Measurements from ENCODE around the gene FXYD3. TPM values are rescaled to one million over a fixed set of nuclear protein-coding genes. Genes with fewer than 3 reads are reported as not detected.
"Not testable (repeated sequence)": the region's sequence is repeated elsewhere in the genome, so short reads cannot be mapped to it uniquely, and the experiment has no call there.

Gene FXYD3
- total RNA-seq, 1 donor from 2014 or later: 24.1 TPM

GRCh38 chr19:35149463-35149862, 33.8 kb downstream of the FXYD3 start:
- DNase-seq (ENCODE audit: low spot score): no peak
- intact Hi-C loops (cut with DNase I): loop anchor here (10.0 kb wide), 1 partner anchor 565 kb away; the partner anchor contains the start of gene KMT2B
- no peak for ATAC-seq

DNA sequence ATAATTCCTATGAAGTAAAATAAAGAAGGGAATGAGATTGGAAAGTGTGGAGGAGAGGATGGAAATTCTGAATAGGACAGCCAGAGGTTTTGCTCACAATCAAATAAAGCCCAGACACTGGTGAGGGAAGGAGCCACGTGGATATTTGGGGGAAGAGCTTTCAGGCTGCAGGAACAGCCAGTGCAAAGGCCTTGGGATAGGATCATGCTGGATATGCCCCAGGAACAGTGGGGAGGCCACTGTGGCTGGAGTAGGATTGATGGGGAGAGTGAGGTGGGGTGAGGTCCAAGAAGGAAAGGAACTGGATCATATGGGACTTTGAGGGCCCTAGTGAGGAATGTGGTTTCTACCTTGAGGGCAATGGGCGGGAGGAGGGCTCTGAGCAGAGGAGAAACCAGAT, 34.8 kb downstream of the FXYD3 start:
- intact Hi-C loops (cut with DNase I): no loop called here
- ATAC-seq: no peak
- DNase-seq (ENCODE audit: low spot score): no peak

DNA sequence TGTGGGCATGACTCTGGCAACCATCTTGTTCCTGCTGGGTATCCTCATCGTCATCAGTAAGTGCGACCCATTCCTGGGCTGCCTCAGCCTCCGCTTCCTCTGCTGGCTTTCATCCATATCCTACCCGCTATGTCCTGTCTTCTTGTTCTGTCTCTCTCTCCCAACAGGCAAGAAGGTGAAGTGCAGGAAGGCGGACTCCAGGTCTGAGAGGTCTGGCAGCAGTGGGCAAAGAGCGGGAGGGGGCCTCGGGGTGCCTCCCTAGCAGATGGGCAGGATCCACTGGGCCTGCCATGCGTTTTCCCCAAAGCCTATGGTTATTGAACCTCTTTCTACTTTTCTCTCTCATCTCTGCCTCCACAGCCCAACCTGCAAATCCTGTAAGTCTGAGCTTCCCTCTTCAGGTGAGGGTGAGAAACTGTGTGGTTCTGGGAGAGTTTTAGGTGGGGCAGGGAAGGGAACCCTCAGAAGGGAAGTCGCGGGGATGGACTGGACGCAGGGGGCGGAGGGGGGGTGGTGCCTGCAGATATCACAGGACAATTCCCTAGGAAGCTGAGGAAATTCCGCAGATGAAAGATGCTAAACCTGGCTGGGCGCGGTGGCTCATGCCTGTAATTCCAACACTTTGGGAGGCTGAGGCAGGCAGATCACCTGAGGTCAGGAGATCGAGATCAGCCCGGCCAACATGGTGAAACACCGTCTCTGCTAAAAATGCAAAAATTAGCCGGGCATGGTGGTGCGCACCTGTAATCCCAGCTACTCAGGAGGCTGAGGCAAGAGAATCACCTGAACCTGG, 35.8 kb downstream of the FXYD3 start:
- intact Hi-C loops (cut with DNase I): no loop called here
- ATAC-seq (no peak), DNase-seq (ENCODE audit: low spot score) (no peak)

DNA sequence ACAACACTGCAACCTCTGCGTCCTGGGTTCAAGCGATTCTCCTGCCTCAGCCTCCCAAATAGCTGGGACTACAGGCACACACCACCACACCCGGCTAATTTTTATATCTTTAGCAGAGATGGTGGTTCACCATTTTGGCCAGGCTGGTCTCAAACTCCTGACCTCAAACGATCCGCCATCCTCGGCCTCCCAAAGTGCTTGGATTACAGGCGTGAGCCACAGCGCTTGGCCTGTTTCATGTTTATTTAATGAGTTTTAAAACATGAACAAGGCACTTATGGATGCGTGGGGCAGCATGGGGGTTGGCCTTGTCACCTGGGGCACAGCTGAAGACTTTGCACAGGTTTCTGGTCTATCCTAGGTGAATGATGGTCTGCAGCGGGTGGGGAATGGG, 37.5 kb downstream of the FXYD3 start:
- DNase-seq (ENCODE audit: low spot score); ATAC-seq; intact Hi-C loops (cut with DNase I): not testable (repeated sequence)

GRCh38 chr19:35153701-35154524, 38.3 kb downstream of the FXYD3 start:
- intact Hi-C loops (cut with DNase I): no loop called here
- no peak for DNase-seq (ENCODE audit: low spot score)
- ATAC-seq: peak; percentile 29

DNA sequence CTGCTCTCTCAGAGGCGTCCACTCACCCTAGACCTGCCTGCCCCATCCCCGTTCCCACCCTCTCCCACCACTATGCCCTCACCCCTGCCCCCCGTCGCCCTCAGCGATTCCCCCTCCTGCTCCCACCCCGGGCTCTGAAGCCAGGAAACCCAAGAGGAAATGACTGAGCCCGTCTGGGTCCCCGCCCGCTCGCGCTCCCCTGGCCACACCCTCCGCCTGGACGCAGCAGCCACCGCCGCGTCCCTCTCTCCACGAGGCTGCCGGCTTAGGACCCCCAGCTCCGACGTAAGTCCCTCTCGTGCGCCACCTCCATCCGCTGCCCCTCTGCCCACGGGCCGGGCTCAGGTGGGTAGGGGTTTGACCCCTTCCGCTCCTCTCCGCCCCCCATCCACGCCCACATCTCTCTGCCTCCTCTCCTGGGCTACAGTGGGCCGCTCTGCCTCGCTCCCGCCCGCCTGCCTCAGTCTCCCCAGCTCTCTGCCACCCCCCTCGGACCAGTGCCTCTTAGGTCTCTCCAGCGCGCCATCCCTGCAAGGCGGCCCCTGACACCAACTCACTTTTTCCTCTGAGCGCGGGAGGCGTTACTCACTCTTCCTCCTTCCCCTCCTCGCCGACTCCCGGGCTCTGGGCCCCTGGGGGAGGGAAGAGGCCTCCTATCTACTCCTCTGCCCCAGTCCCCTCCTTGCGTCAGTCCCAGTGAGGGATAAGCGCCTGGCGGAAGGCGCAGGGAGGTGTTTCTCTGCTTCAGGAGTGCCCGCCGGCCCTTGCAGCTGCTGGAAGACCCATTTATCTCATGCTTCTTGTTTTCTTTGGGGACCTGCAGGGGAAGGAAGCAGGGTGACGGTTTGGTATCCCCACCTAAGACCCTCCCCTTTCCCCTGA, 39.1 kb downstream of the FXYD3 start, which contains the start of gene FXYD5:
Gene FXYD5, plus strand, starts transcription at position 211 of the 882 bp plus-strand sequence. CDS start 816 bp downstream, outside the sequence.
- ATAC-seq (peak; percentile 84), DNase-seq (ENCODE audit: low spot score) (peak; percentile 77)
- intact Hi-C loops (cut with DNase I): no loop called here

DNA sequence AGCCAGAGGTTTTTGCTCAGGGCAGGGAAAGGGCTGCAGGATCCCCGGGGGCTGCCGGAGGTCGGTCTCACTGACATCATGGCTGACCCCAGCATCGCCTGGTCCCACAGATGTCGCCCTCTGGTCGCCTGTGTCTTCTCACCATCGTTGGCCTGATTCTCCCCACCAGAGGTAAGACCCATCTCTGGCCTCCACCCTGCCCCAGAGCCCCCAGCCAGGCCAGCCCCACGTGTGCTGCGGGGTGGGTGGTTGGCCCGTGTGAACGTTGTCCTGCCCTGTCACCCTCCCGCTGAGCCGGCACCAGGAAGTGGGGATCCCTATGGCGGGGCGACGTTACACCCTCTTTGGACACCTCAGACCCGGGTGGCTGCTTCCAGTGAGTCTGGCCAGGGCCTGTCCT, 39.8 kb downstream of the FXYD3 start:
- intact Hi-C loops (cut with DNase I): no loop called here
- no peak for DNase-seq (ENCODE audit: low spot score)
- ATAC-seq: peak; percentile 27

GRCh38 chr19:35155981-35156672, 40.5 kb downstream of the FXYD3 start:
- no peak for DNase-seq (ENCODE audit: low spot score)
- intact Hi-C loops (cut with DNase I): no loop called here
- no peak for ATAC-seq

GRCh38 chr19:35156673-35157014, 41.0 kb downstream of the FXYD3 start:
- intact Hi-C loops (cut with DNase I): no loop called here
- ATAC-seq (no peak), DNase-seq (ENCODE audit: low spot score) (no peak)

- ATAC-seq (no peak), DNase-seq (ENCODE audit: low spot score) (no peak)
- intact Hi-C loops (cut with DNase I): no loop called here
These were observed 41.8 kb downstream of the FXYD3 start for GRCh38 chr19:35157431-35157830.

DNA sequence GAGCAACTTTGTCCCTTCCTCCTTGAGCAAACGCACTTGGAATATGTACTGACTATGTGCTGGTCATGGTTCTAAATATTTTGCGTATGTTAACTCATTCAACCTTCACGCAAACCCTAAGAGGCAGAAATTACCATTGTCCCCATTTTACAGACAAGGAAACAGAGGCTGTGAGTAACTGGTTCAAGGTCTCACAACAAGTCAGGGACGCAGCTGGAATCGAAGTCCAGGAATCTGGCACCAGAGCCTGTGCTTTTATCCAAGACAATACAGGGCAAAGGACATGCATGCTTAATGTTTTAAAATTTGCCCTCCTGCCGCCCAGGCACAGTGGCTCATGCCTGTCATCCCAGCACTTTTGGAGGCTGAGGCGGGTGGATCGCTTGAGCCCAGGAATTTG, 44.0 kb downstream of the FXYD3 start:
- DNase-seq (ENCODE audit: low spot score) (no peak), ATAC-seq (no peak)
- intact Hi-C loops (cut with DNase I): no loop called here

DNA sequence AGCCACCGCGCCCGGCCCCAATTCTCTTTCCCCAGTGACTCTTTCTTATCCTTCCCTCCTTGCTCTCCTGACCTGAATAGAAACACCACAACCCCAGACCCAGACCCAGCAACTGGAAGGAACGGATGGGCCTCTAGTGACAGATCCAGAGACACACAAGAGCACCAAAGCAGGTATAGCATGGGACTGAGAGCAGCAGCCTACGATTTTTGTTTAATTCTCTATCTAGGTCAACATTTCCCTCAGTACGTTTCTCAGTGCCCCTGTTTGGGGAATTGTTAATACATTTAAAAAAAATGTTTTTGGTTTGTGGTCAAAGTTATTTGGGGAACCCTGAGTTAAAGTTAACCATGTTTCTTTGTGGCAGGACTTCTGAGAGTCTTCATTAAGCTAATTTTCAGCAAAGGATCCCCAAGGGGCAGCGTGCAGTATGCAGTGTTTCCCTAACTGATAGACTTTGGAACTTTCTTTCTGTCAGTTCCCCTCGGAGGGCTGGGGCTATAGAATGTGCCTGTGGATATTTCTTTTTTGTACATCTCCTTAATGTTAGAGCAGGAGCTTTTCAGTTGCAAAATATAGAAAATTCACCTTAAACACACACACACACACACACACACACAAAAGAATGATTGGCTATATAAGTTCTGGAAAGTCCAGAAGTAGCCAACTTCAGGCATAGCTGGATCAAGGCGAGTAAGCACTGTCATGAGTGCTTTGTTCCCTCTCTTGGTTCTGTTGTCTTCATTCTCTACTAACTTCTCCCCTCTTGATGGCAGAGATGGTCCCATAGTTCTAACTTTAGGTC, 45.2 kb downstream of the FXYD3 start:
- ATAC-seq (no peak), DNase-seq (ENCODE audit: low spot score) (no peak)
- intact Hi-C loops (cut with DNase I): no loop called here

GRCh38 chr19:35161434-35161743, 45.8 kb downstream of the FXYD3 start:
- intact Hi-C loops (cut with DNase I): no loop called here
- ATAC-seq: no peak
- no peak for DNase-seq (ENCODE audit: low spot score)

DNA sequence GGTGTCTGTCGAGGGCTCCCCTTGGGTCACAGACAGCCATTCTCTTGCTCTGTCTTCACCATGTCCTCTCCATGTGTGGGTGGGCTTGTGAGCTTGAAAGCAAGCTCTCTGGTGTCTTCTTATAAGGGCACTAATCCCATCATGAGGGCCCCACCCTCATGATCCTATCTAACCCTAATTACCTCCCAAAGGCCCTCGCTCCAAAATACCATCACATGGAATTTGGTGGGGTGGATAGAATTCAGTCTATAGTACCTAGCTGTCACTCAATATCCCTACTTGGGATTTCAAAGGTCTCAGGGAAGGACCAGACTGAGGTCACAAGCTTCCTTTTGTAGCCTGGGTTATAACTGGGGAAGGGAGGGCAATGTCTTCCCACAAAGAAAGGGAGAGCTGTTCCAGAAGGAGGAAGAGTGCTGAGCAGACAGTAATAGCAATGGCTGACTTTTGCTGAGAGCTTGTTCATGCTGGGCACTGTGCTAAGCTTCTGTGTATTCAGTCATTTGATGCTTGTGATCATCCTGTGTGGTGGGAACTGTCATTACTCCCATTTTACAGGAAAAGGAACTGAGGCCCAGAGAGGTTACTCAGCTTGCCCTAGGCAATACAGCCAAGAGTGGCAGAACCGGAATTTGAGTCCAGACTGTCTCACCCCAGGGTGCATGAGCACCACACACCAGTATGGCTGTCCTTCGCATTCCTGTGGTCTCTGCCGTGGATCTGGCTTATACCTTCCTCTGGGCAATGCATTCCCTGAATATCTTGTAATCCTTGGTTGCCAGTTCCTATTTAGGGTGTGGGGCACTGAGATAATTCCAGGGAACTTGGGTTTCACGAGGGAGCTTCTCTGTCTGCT, 47.1 kb downstream of the FXYD3 start:
- ATAC-seq: no peak
- intact Hi-C loops (cut with DNase I): no loop called here
- DNase-seq (ENCODE audit: low spot score): no peak

DNA sequence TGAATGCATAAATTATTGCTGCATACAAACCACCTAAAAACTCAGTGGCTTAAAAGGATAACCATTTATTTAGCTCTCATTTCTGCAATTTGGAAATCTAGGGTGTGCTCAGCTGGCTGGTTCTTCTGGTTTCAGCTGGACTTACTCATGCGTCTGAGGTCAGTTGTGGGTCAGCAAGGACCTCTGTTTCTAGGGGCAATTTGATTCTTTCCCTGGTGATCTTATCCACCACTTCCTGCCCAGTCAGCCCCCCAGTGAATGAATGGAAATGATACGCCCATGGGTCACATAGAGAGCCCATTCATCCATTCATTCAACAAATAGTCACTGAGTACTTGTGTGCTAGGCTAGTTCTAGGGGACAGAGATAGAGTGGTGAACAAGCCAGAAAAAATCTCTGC, 48.8 kb downstream of the FXYD3 start:
- intact Hi-C loops (cut with DNase I): no loop called here
- ATAC-seq (no peak), DNase-seq (ENCODE audit: low spot score) (no peak)

DNA sequence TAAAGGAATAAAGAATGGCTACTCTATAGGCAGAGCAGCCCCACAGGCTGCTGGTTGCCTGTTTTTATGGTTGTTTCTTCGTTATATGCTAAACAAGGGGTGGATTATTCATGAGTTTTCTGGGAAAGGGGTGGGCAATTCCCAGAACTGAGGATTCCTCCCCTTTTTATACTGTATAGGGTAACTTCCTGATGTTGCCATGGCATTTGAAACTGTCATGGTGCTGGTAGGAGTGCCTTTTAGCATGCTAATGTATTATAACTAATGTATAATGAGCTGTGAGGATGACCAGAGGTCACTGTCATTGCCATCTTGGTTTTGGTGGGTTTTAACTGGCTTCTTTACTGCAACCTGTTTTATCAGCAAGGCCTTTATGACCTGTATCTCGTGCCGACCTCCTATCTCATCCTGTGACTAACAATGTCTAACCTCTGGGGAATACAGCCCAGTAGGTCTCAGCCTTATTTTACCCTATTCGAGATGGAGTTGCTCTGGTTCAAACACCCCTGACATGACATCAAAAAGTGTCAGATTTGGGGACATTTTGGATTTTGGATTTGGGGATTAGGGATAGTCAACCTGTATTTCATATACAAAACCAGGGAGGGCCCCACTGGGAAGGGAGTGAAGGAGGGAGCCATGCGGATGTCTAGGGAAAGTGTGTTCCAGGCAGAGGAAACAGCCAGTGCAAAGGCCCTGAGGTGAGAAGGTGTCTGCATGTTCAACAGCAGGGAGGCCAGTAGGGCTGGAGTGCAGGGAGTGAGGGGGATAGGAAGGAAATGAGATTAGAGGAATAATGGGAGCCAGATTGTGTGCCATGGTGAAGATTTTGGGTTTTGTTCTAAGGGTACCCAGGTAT, 49.8 kb downstream of the FXYD3 start:
- intact Hi-C loops (cut with DNase I): no loop called here
- DNase-seq (ENCODE audit: low spot score): peak; percentile 25
- no peak for ATAC-seq

Measured in sciatic nerve (tissue), 2 donors.